HG02970 (cell line): ENCODE results near the gene STX11.
A peak's percentile ranks its signal among the peaks of the same experiment; 100 is the strongest.

ENCODE experiments used
- ATAC-seq: cut with Tn5 transposase; IDR thresholded peaks from one replicate; pipeline ENCODE4 v1.9.1; 2021; ENCODE audit warnings: mild to moderate bottlenecking, moderate library complexity, moderate number of reproducible peaks; ENCODE audit not compliant: unreplicated experiment, low FRiP score

Gene STX11

GRCh38 chr6:144140867-144141266, 9.4 kb upstream of the STX11 start:
- ATAC-seq = no peak

DNA sequence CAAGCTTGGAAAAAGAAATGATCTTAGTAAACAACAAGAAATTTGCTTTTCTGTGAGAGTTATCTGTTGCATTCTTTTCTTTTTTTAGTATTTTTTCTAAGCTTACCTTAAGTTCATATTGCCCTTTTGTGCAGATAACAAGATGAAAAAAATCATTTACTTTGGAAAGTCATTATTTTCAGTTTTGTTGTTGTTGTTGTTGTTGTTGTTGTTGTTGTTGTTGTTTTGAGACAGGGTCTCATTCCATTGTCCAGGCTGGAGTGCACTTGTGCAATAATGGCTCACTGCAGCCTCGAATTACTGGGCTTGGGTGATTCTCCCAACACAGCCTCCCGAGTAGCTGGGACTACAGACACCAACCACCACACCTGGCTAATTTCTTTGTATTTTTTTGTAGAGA, 8.8 kb upstream of the STX11 start:
- no peak for ATAC-seq

- no peak for ATAC-seq
Measured at GRCh38 chr6:144143106-144143505, 7.2 kb upstream of the STX11 start.

DNA sequence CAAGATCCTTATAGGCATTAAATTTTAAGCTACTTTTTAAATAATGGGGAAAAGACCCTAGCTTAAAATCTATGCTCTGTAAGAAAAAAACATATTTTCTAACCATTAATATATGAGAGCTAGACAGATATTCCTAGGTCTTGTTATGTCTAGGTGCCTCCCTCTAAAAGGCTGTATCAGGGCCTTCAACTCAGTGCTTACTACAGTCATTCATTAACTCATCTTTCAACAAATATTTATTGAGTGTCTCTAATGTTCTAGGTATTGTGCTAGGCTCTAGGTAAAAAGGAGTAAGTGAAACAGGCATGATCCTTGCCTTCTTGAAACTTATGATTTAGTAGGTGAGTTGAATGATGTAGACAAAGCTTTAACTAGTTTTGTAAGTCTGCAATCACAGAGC, 6.4 kb upstream of the STX11 start:
- no peak for ATAC-seq

DNA sequence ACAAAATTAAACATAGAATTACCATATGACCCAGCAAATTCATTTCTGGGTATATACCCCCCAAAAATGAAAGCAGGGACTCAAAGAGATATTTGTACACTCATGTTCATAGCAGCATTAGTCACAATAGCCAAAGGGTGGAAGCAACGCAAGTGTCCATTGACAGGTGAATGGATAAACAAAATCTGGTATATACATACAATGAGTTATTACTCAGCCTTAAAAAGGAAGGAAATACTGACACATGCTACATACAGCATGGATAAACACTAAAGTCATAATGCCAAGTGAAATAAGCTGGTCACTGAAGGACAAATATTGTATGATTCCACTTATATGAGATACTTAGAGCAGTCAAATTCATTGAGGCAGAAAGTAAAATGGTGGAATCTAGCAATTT, 5.3 kb upstream of the STX11 start:
- ATAC-seq = no peak

DNA sequence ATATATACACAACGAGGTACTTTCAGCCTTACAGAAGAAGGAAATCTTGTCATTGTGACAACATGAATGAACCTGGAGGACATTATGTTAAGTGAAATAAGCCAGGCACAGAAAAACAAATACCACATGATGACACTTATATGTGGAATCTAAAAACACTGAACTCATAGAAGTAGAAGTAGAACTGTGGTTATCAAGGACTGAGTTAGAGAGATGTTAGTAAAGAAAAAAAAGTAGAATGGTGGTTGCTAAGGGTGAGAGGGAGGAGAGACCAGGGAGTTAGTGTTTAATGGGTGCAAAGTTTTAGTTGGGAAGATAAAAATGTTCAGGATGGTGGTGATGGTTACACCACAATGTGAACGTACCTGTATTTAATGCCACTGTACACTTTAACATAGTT, 4.8 kb upstream of the STX11 start:
- ATAC-seq = no peak

DNA sequence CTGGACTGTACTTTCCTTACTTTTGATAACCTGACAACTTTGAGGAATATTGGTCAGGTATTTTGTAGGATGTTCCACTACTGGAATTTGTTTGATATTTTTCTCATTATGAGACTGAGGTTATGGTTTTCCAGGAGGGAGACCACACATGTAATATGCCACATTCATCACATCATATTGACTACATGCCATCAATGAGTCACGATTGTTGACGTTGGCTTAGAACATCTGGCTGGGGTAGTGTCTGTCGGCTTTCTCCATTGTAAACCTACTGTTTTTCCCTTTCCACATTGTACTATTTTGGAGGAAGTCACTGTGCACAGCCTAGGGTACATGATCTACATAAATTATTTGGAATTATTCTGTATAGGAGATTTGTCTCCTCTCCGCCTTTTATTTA, 1.4 kb upstream of the STX11 start:
- ATAC-seq = no peak

DNA sequence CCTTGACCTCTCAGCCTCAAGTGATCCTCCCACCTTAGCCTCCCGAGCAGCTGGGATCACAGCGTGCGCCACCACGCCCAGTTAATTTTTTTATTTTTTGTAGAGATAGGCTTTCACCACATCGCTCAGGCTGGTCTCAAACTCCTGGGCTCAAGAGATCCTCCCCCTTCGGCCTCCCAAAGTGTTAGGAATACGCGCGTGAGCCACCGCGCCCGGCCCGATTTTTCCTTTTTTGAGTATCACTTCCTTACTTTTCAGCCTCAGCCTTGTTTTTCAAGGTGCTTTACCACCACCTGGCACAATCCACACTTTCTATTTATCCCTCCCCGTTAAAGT, 791 bp upstream of the STX11 start:
- no peak for ATAC-seq

GRCh38 chr6:144150710-144151657, 667 bp downstream of the STX11 start:
- peak; percentile 41 for ATAC-seq

- no peak for ATAC-seq
Measured at GRCh38 chr6:144152334-144152900, 2.1 kb downstream of the STX11 start.

- no peak for ATAC-seq
Measured at GRCh38 chr6:144153260-144153659, 2.9 kb downstream of the STX11 start.

DNA sequence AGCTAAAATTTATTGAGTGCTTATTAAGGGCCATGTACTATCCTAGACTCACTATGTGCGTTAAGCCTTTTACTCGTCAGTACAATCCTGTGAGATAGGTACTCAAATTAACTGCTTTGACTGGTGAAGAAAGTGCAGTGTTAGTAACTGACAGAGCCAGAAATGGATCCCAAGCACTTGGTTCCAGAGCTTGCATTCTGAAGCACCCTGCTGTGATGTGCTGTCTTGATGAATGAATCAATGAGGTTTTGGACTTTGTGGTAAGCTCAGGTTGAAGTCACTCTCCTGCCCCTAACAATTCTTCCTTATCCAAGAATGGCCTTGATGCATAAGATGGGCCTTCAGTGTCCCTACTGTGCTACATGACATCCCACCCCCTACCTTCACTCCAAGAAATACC, 3.7 kb downstream of the STX11 start:
- ATAC-seq = no peak

GRCh38 chr6:144155529-144155928, 5.2 kb downstream of the STX11 start:
- ATAC-seq = no peak

DNA sequence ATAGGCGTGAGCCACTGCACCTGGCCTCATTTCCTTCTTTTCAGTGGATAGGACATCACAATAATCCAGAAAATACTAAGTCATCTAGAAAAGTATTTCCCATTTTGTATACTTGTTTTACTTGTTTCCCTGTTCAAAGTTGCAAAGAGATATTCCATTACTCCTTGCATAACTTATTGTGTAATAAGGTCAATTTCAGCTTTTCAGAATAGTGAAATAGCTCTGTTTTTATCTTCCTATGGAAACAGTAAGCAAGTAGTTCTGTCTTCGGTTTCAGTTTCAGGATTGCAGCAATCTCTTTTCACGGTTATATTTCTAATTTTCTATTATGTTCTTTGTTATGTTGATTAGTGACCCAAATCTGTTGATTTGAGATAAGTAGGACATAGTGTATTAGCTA, 6.0 kb downstream of the STX11 start:
- no peak for ATAC-seq

- ATAC-seq = no peak
Measured at GRCh38 chr6:144156991-144157390, 6.7 kb downstream of the STX11 start.

GRCh38 chr6:144158133-144158532, 7.8 kb downstream of the STX11 start:
- ATAC-seq = no peak

- ATAC-seq = no peak
Measured at GRCh38 chr6:144159223-144159622, 8.9 kb downstream of the STX11 start.

- no peak for ATAC-seq
Measured at GRCh38 chr6:144159742-144160141, 9.4 kb downstream of the STX11 start.

DNA sequence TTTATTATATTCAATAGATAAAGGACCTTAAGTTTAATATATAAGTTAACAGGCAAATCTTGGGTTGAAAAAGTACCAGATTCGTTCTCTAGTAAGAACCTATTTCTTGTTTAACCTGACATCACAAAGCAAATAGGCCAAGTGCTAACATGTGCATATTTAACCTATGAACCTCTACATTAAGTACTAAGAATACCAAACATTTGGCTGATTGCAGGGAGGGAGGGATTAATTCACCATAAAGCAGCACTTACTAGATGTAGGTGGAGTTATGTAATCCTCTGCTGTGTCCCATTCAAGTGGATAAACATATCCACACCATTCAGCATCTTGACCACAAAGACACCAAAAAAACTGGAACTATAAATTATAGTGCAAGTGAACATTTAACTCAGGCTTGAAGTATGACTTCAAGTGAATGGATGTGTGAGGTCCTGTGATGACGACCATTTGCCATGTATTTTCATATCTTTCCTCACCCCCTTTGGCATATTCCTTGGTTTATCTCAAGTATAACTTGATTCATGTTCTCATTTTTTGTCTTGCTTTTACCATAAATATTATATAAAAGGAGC, 10.2 kb downstream of the STX11 start:
- no peak for ATAC-seq

DNA sequence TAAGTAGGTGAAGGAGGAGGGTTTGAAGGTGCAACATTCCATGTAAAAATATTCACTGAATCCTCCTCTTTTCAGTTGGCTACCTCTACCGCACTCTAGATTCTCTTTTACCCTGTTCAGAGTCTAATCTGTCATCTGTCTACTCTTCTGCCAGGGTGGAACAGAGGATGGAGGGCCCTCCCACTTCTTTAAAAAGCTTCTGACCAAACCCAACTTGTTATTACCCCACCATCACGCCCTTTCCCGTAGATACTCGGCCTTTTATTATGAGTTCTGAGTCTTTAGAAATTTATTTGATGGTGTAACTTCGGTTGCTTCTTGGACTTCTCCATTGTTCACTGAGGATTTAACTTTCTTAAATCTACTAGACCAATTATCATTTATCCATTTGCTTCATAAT, 11.7 kb downstream of the STX11 start:
- no peak for ATAC-seq

DNA sequence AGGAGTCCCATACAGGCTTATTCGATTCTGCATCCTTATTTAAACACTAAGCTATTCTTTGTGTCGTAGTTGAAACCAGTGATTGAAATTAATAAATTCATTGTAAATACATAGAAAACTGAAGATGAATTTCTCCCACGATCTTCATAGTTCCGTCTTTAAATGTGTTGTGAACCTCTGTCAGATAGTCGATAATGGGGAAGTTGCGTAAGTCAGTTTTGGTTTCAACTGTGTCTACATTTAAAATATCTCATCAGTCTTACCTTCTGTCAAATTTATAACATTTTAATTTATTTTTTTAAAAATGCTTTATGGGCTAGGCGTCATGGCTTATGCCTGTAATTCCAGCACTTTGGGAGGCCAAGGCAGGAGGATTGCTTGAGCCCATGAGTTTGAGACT, 12.7 kb downstream of the STX11 start:
- no peak for ATAC-seq

GRCh38 chr6:144165784-144166183, 15.5 kb downstream of the STX11 start:
- no peak for ATAC-seq
